NCI-H774 (cell line): ENCODE data around the gene COX10.
A peak's percentile ranks its signal among the peaks of the same experiment; 100 is the strongest.
"Not testable (repeated sequence)": the region's sequence is repeated elsewhere in the genome, so short reads cannot be mapped to it uniquely, and the experiment has no call there.

Experiments
- DNase-seq: peaks from one replicate; lab custom pipeline; 2025; lab: John Stamatoyannopoulos, UW

COX10 gene

GRCh38 chr17:14069251-14070021 lies at the start of gene COX10:
TSS of gene COX10 (plus strand) at chr17:14069504. CDS start at chr17:14069606, 102 bp downstream.
- DNase-seq, result peak; percentile 78

GRCh38 chr17:14021651-14022294 lies 47.5 kb upstream of the COX10 start:
- not testable (repeated sequence) for DNase-seq

GRCh38 chr17:14029755-14030154 lies 39.5 kb upstream of the COX10 start:
- not testable (repeated sequence) for DNase-seq

GRCh38 chr17:14032234-14032633 lies 37.1 kb upstream of the COX10 start:
- DNase-seq, result no peak

- no peak for DNase-seq
Measured at GRCh38 chr17:14033166-14033565, 36.1 kb upstream of the COX10 start.

DNA sequence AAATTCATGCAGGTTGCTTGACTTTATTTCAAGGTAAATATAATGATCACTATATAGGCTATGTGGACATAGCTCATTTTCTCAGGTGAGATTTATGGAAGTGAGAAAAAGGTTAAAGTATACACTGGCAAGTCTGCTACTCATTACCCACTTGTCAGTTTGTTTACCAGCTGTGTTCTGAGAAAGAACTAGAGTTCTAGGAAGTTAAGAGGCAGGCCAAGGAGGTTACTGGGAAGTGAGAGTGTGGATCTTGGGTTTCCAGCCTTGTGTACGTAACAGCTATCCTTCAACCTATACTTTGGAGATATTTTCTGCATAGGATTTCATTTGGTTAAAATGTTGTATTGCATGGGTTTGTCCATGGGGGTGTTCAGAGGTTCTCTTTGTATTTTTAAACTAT lies 31.9 kb upstream of the COX10 start:
- DNase-seq, result no peak

DNA sequence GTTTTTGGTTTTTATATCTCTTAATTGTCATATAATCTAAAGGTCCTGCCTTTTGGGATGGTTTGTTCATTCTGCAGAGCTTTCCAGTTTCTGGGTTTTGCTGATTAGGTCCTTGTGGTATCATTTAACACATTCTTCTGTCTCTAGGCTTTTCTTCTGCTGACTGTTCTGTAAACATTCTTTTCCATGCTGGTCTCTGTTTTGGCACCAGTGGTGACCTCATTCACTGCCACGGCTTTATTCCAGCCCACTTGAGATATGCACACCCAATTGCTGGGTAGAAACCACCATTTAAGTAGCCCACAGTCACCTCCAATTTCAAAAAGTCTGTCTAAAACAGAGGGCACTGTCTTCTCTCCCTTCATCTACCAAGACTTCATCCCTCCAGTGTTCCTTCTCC lies 31.1 kb upstream of the COX10 start:
- DNase-seq, result no peak

DNA sequence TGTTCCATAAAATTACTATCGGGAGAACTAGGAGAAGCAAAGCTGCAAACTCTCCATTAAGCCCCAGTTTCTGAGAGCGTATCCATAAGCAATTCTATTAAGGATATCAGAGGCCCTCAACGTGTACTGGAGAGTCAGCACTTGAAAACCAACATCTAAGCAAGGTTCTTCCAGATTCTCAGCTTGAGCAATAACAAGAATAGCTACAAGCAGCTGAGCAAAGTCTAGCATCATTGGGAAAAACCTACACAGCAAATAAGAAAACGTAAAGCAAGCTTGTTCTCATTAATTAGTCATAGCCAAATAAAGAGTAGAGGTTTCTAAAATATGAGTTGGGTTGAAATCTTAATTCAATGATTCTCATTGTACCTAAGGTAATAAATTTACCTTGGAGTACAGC lies 26.9 kb upstream of the COX10 start:
- DNase-seq, result no peak

GRCh38 chr17:14044702-14045101 lies 24.6 kb upstream of the COX10 start:
- no peak for DNase-seq

- DNase-seq, result no peak
Measured at GRCh38 chr17:14046978-14047377, 22.3 kb upstream of the COX10 start.

DNA sequence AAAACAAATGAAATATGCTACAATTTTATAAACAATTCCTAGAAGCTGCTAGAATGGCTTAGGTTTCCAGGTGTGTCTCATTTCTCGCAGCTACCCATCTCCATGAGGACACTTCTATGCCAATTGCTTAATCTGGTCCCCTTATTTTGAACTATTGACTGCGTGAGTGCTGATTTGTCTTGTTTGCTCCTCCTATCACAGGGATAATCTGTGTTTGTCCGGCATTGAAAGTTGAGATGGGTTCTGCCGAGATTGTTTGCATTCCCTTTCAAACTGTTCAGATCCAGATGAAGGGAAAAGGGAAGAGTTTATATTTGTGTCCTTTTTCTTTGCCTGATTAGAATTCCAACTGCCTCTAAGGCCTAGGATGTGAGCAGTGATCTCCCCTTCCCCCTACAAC lies 21.7 kb upstream of the COX10 start:
- no peak for DNase-seq

GRCh38 chr17:14048169-14048568 lies 21.1 kb upstream of the COX10 start:
- DNase-seq, result no peak

- DNase-seq, result no peak
Measured at GRCh38 chr17:14050616-14051015, 18.7 kb upstream of the COX10 start.

DNA sequence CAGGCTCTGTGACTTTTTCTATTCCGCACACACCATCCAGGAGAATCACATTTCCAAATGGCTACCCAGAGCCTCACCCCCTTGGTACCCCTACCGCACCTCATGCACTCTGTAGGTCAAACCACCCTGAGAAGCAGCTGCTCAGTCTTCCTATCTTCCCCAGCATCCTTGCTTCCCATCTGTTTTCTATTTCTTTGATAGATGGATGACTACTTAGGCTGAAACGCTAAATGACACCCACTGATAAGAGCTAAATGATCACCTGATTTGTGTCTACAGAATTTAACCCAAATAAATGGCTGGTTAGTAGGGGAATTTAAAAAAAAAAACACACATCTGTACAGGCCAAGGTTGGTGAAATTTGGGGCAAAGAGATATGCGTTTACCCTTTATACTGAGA lies 17.6 kb upstream of the COX10 start:
- DNase-seq, result no peak

- no peak for DNase-seq
Measured at GRCh38 chr17:14052886-14053615, 16.3 kb upstream of the COX10 start.

DNA sequence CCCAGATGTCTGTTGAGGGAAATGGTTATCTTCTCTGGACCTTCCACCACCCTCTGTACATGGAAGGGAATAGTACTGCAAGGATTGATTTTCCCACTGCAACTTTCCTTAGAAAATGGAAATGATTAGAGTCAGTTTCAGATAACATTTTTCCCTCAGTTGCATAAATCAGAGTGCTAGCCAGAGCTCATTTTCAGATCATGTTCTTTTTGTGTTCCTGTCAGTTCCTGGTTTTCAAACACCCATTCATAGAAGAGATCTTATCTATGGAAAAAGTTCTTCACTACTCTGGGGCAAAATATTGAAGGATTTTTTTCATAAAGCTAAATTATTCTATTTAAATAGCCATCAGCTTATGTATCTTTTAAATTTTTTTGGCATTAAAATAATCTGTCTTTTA lies 11.7 kb upstream of the COX10 start:
- DNase-seq, result no peak

DNA sequence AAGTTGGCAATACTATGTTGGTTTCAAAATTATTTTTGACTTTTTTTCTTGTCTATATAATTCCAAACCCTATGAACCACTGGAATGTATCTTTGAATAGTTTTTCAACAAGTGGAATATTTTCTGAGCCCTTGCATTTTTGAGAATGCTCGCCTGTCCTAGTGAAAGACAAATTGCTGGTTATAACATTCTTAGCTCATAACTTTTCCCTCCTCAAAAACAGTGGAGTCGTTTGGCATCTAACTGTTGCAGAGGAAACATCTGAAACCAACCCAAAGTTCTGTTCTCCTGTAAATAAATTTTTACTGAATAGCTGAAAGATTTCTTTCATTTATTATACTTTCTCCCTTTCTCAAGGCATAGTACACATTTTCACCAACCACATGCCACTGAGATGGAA lies 11.3 kb upstream of the COX10 start:
- no peak for DNase-seq

GRCh38 chr17:14060706-14061105 lies 8.6 kb upstream of the COX10 start:
- DNase-seq, result no peak

DNA sequence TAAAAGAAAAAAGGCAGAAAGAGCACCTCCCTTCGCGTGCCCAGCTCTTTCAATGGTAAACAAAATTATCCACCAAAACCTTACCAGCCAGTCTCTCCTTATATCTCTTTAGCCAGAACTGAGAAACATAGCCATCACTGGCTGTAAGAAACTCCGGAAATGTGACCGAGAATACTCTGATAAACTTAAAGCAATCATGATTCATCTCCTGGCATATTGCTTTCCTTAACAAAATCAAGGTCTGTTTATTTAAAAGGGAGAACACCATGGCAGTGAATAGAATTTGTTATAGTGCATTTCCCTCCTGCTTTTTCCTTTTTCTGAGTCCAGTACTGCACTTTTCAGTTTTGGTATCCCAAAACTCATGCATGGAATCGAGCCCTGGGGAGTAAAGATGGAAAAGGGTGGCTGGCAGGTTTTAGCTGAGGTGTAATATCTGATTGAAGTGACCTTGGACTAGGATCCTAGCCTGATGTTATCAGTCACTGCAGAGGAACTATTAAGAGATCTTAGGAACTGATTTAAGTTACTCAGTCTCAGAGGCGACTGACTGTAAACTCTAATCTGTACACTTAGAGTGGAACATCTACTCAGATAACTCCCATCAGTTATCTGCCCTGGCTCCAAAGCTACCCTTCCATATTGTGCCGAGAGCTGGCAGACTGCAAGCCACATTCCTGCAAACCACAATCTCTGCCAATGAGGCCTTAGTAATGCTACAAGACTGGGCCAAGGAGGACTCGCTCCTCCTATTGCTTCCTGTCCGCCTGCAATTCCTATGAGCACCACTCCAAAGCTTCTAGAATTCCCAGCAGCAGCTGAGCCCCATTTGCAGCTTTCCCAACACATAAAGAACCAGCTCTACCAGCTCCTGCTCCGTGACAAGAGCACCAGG lies 7.4 kb upstream of the COX10 start:
- DNase-seq, result no peak

DNA sequence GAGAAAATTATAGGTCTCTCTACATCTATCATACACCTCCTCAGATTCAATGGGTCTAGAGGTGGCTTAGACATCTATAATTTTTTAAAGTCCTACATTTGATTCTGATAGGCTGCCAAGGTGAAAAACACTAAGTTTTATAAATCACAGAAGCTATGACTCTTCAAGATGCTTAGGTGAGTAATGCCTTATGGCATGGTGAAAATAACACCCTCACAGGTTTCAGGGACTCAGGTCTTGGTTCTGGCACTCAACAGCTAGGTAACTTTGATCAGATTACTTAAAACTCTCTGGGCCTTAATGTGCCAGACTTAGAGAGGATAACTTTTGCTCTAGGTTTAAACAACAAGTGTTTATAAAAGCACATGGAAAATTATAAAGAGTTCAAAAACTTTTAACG lies 2.0 kb upstream of the COX10 start:
- no peak for DNase-seq

DNA sequence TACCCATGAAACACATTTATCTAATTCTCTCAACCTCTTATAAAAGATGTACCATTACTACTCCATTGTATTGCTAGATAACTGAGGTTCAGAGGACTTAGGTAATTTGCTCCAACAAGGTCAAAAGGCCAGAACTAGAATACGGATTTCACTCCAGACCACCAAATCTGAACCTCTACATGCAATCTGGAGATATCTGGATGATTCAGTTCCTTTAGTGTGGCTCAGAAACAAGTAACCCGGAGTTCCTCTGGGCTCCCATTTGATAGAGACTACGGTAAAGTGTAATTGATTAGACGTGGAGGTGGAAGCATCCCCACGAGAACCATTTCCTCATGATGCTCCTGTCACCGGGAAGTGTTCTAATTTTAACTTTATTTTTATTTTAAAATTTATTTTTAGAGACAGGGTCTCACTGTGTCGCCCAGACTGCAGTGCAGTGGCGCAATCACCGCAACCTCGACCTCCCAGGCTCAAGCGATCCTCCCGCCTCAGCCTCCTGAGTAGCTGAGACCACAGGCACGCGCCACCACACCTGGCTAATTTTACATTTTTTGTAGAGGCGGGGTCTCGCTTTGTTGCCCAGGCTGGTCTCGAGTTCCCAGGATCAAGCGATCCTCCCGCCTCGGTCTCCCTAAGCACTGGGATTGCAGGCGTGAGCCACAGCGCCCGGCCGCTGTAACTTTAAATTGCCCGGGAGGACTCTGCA lies 608 bp upstream of the COX10 start:
- no peak for DNase-seq
